Measurements from ENCODE around the gene CLK3.

- TF ChIP-seq CTCF (IDR thresholded peaks at IDR 0.05) (no peak), POLR2A (IDR thresholded peaks at IDR 0.05) (no peak), POLR2AphosphoS5 (IDR thresholded peaks at IDR 0.05; ENCODE audit: insufficient read depth in 1 of 2, low read depth in 1 of 2) (no peak)
These were observed 42.2 kb downstream of the CLK3 start for GRCh38 chr15:74657846-74658245.

Measured in vagina (tissue), 2 donors.